Measurements from ENCODE around the gene TMOD1. TPM values are rescaled to one million over a fixed set of nuclear protein-coding genes. Genes with fewer than 3 reads are reported as not detected.
A peak's percentile ranks its signal among the peaks of the same experiment; 100 is the strongest.

The TMOD1 gene
- total RNA-seq, 4 donors from 2014 or later, result 10.1 to 33.8 (median 21.0) TPM

DNA sequence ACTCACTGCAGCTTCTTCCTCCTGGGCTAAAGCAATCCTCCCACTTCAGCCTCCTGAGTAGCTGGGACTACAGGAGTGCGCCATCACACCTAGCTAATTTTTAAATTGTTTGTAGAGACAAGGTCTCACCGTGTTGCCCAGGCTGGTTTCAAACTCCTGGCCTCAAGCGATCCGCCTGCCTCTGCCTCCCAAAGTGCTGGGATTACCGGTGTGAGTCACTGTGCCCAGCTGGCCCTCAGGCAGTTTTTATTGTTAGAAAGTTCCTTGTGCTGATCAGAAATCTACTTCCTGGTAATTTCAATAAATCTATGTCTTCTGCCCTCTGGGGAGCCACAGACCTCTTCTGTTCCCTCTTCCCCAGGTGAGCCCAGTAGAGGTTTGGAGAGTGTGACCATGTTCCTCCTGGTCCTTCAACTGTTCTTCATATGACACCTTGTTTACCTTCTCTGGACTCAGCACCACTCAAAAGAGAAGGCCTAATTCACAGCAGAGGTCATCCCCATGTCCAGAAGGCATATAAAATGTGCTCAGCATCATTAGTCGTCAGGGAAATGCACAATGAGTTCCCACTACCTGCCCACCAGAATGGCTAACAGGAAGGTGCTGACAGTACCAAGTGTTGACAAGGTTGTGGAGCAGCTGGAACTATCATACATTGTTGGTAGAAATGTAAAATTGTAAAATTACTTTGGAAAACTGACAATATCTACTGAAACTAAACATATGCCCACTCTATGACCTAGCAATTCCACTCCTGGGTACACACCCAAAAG, 10.4 kb downstream of the TMOD1 start:
- no peak for ATAC-seq (ENCODE audit: low FRiP score)
- TF ChIP-seq, protein P1, sequence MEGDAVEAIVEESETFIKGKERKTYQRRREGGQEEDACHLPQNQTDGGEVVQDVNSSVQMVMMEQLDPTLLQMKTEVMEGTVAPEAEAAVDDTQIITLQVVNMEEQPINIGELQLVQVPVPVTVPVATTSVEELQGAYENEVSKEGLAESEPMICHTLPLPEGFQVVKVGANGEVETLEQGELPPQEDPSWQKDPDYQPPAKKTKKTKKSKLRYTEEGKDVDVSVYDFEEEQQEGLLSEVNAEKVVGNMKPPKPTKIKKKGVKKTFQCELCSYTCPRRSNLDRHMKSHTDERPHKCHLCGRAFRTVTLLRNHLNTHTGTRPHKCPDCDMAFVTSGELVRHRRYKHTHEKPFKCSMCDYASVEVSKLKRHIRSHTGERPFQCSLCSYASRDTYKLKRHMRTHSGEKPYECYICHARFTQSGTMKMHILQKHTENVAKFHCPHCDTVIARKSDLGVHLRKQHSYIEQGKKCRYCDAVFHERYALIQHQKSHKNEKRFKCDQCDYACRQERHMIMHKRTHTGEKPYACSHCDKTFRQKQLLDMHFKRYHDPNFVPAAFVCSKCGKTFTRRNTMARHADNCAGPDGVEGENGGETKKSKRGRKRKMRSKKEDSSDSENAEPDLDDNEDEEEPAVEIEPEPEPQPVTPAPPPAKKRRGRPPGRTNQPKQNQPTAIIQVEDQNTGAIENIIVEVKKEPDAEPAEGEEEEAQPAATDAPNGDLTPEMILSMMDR (IDR thresholded peaks at IDR 0.05), result no peak
- no peak for DNase-seq (ENCODE audit: low spot score)

GRCh38 chr9:97512966-97513560, 11.6 kb downstream of the TMOD1 start:
- ATAC-seq (ENCODE audit: low FRiP score), result no peak
- TF ChIP-seq, protein P1 (IDR thresholded peaks at IDR 0.05), result no peak
- no peak for DNase-seq (ENCODE audit: low spot score)

DNA sequence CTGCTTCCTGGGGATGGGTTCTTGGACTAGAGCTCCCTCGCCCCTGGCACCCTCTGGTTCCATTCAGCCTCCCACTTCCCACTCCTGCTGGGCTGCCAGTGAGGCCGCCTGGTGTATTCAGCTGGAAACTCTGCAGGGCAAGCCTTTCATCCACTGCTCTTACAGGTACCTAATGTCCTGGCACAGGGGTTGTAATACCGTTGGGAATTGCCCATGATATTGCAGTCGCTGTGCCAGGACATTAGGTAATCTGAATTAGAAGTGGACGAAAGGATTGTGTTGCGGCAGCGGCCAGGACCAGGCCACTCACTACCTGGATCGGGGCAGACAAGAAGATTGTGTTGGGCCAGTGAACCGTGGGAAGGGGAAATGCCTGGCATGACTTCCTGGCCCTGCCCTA, 13.1 kb downstream of the TMOD1 start:
- TF ChIP-seq, protein P1 (IDR thresholded peaks at IDR 0.05), result no peak
- DNase-seq (ENCODE audit: low spot score) (no peak), ATAC-seq (ENCODE audit: low FRiP score) (peak; percentile 43)

GRCh38 chr9:97515662-97516061, 14.2 kb downstream of the TMOD1 start:
- DNase-seq (ENCODE audit: low spot score) (no peak), ATAC-seq (ENCODE audit: low FRiP score) (no peak)
- TF ChIP-seq, protein P1 (IDR thresholded peaks at IDR 0.05), result no peak

GRCh38 chr9:97516111-97516510, 14.6 kb downstream of the TMOD1 start:
- no peak for ATAC-seq (ENCODE audit: low FRiP score)
- DNase-seq (ENCODE audit: low spot score), result no peak
- TF ChIP-seq, protein P1 (IDR thresholded peaks at IDR 0.05), result no peak

- TF ChIP-seq, protein P1 (IDR thresholded peaks at IDR 0.05), result no peak
- no peak for DNase-seq (ENCODE audit: low spot score)
- no peak for ATAC-seq (ENCODE audit: low FRiP score)
Observed at GRCh38 chr9:97517331-97518089, 16.0 kb downstream of the TMOD1 start.
